ENCODE measurements around the gene ENOX1.

The ENOX1 gene

DNA sequence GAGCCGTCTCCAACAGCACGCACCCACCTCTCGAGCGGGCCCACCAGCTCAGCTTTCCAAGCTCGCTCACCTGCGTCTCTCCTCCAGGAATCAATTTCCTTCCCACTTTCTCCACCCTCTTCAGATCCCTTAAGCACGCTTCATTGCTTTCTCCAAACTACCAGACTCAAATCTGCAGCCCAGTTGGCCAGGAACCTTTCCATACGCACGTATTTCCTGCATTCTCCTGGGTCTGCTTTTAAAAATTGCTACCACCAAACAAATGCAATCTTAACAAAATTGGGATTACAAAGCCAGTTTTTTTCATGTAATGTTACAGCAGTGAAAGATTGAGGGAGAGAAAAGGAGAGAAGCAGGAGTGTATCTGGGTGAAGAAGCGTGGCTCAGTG lies 1.5 kb downstream of the ENOX1 start:
- DNase-seq: no peak

DNA sequence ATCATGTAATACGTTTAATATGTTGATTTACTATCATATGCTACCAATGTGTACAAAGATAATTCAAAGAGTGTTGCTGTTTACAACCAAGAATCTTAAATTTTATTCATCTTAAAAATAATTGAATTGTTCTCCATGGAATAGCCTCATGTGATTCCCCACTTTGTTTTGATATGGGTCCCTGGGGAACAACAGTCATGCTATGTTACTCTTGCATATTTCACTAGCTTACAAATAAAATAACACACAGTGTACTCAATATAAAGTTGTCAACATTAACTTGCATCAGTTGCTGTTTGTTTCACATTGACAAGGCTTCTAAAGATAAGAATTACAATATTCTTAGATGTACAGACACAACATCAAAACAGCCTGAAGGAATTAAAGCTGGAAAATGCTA lies 2.3 kb downstream of the ENOX1 start:
- no peak for DNase-seq

DNA sequence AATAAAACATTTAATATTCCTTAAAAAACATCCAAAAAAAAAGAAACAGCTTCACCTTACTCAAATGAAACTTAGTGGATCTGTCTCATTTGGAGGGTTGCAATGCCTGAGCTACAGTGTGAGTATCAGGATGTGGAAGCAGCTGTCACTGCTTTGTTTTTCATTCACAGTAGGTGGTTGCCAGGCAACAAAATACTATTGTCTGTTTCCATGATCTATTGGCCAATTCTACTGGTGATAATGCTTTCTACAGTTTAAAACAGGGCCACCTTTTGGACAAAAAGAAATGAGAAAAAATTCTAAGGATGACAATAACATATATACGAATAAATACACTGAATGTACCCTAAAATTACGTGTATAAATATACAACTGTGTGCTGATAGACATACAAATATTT lies 3.0 kb downstream of the ENOX1 start:
- DNase-seq: no peak

GRCh38 chr13:43782686-43783085 lies 4.1 kb downstream of the ENOX1 start:
- DNase-seq: no peak

- DNase-seq: no peak
These were observed 6.1 kb downstream of the ENOX1 start for GRCh38 chr13:43780666-43781065.

GRCh38 chr13:43776501-43777079 lies 10.2 kb downstream of the ENOX1 start:
- DNase-seq: no peak

DNA sequence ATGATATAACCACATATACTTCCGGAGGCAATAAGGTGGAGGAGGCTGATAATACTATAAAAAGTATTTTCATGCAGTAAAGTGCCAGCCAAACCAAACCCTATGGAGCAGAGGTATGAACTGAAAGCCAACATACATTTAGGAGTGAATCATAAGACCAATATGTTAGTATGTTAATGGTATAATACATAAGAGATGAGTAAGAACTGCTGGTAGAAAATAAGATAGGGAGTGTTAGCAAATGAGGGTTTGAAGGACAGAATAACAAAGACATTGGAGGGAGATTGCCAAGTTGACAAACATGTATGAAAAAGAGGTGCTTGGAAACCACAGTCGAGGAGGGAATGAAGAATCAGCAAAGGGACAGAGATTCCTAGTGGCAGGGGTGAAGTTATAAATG lies 10.8 kb downstream of the ENOX1 start:
- no peak for DNase-seq

GRCh38 chr13:43773602-43774001 lies 13.2 kb downstream of the ENOX1 start:
- no peak for DNase-seq

DNA sequence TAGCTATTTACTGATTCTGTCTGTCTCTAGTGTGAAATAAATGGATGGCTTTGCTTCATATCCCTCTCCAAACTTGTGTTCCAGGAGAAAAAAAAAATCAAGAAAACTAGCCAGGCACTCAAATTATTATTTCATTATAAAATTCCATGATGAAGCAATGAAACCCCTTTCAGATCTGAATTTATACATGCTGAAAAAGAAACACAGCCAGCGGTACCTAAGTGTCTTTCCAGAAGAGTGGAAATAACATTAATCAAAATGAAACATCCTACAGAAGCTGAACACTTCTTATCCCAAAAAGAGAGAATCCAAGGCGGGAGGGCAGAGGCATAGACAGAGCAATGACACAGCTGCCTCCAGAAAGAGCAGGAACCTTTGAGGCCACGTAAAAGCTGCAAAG lies 15.9 kb downstream of the ENOX1 start:
- no peak for DNase-seq

DNA sequence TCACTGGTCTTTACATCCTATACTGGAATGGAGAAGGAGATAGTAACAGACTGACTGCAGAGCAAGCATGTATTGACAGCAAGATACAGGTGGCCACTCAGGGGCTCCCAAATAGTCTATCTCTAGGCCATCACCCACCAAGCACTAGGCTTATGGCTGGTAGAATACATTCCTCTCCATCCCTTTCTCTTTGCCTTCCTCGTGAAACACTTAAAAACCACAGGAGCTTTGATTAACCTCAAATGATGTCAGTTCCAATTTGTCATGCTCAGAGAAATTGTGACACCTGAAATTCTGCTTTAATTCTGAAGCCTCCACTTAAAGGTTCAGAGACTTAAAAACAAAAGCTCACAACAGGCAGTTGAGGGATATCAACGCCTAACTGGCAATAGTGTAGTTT lies 17.2 kb downstream of the ENOX1 start:
- no peak for DNase-seq

- DNase-seq: no peak
These were observed 19.3 kb downstream of the ENOX1 start for GRCh38 chr13:43767341-43767931.

DNA sequence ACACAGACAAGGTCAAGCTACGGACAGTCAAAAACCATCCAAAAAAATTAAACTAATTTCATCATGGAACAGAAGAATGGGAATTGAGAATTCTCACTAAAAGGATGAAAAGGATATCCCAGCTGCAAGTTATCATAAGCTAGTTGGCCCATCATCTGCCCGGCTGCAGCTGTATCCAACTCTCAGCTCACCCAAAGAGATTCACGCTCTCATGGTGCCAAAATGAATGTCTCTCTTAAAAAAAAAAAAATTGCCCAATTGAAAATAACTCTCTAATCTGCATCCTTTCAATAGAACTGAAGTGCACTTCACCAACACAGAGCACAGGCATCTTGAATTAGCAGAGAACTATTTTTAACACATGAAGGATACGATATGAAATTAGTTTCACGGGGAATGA lies 20.0 kb downstream of the ENOX1 start:
- no peak for DNase-seq

DNA sequence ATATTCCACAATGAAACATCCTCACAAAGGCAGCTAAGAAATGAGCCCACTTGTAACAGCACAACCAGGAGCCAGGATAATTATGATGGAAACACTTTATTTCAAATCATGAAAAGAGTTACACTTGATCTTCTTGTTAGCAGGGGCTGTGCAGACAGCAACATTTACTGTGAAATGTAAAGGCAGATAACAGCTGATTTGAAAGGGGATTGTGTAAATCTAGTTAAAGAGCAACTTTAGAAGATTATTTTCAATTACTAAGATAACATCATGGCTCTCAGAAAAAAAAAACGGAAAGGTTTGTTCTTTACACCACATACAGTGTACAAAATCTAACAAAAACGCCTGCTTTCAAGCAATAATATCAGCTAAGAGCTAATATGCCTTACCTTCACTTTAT lies 22.4 kb downstream of the ENOX1 start:
- DNase-seq: no peak

- DNase-seq: no peak
These were observed 23.5 kb downstream of the ENOX1 start for GRCh38 chr13:43763143-43763759.

DNA sequence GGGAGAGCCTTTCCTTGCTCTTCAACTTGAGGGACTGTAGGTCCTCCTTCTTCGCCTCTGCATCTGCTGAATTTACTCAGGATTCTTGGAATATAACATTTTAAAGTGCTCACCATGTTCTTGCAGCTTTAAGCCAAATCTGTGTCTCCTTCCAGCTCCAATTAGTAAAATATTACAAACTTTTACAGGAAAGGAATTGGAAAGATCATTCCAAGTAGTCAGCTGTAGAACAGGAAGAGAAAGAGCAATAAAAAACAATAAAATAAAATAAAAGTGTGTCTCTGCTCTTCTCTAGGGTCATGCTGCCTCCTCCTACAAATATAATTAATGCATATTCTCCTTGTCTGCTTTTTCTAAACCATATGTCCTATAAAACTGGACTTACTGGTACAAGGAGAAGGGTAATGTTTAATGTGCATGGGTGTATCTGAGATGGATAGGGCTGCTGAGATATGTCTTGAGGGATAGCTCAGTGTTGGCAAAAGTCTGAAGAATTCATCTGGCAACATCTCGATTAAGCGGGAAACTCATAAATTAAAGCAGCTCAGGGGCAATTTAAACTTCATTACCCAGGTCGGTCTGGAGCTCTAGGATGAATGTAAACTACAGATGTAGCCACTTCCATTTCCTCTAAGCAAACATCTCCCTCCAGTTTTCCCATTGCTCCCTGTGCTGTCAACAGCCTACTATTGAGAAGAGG lies 25.0 kb downstream of the ENOX1 start:
- no peak for DNase-seq

DNA sequence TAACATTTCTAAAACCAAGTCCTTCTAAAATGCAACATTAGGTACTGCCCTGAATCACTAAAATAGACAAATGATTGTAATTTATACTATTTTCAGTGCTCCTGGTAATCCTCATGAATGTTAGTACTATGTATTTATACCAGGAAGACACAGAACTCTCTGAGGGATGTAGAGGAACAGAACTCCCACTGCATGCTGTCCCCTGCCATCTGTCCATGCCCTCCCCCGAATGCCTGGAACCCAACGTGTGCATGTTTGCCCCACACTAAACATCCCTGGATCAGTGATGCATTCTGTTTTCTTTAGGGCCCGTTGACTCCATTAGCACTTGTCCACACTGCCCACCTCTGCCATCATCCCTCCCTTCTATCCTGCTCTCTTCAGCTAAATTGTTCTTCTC lies 26.5 kb downstream of the ENOX1 start:
- no peak for DNase-seq

GRCh38 chr13:43758834-43759233 lies 27.9 kb downstream of the ENOX1 start:
- DNase-seq: no peak

DNA sequence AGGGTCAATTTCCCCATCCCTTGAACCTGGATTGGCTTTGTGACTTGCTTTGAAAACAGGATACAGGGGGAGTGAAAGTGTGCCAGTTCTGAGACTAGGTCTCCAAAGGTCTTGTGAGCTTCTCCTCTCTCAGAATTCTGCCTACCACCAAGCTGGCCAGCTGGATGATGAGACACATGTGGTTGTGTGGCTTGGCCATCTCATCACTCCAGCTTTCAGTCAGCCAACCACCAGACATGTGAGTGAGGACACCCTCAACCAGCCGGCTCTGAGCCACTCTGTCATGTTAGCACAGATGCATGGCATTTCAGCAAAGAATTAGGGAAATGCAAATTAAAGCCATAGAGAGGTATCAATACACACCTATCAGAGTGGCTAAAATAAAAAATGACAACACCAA lies 29.5 kb downstream of the ENOX1 start:
- DNase-seq: no peak

DNA sequence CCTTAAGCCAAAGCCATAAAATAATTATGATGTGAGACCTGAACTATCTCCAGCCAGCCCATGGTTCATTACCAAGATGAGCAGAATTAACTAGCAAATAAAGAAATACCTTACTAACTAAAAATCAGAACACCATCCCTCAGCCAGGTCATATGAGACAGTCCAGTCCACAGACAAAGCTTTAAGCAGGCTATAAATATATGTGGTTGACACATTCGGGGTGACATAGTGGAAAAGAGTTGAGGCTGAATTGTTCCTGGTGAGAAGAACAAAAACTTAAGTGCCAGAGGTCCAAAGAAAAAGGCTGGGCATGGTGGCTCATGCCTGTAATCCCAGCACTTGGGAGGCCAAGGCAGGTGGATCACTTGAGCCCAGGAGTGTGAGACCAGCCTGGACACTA lies 30.9 kb downstream of the ENOX1 start:
- DNase-seq: no peak

DNA sequence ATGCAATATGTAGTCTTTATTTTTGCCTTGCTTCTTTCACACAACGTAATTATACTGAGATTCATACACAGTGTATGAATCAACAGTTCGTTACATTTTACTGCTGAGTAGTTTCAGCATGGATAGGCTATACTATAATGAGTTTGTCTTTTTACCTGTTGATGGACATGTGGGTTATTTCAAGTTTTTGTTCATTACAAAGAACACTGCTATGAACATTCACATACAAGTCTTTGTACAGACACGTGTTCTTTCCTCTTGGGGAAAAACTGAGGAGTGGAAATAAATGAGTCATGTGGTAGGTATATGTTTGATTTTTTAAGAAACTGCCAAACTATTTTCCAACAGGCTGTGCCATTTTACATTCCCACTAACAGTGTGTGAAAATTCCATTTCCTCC lies 35.1 kb downstream of the ENOX1 start:
- no peak for DNase-seq

DNA sequence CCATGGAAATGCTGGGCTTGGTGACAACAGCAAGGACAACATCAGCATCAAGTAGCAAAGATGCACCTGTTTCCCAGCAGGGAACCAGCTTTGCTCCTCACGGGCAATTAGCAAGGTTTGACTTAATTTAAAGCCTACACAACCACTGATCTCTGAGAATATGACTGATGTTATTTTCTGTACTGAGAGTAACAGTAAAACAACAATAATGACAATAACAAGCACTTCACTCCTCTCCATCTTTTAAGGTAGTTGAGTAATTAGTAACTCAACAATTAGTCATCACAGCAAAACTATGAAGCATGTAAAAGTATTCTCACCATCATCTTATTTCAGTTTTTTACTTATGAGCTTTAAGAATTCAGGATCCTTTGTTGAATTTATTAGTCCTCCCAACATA lies 37.3 kb downstream of the ENOX1 start:
- no peak for DNase-seq

- no peak for DNase-seq
These were observed 42.3 kb downstream of the ENOX1 start for GRCh38 chr13:43744261-43745031.

DNA sequence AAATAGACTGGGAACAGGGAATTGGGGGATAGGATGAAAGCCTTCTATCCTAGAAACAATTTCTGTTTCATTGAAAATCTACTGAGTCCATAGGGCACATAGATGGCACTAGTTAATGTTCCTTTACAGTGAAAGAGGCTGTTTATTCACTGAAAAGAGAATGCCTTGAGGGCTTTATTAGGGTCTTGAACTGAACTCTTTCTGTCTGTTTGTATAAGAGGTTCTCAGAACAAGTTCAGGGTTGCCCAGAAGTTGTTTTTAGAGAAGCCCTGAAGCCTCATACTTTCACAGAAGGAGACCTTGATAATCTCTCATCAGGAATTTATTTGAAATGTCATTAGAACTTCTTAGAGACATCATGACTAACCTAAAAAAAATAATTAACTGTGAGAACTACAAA lies 43.9 kb downstream of the ENOX1 start:
- DNase-seq: no peak
